A549 (cell line): Measurements from ENCODE around the gene DNAJC8.

ENCODE experiments used
- CEBPB ChIP-seq, 2 experiments: fragments of >200 bp in 1 of 2; sonication (Bioruptor Twin) in 1 of 2; formaldehyde crosslinking in 1 of 2; IDR thresholded peaks; 2 replicates each; pipeline ENCODE4 v1.6.1; 2012 to 2016
- CTCF ChIP-seq: fragments of >200 bp; sonication (Bioruptor Twin); formaldehyde crosslinking; IDR thresholded peaks from 3 replicates; pipeline ENCODE4 v1.5.1; 2016
- EP300 ChIP-seq, 2 experiments: fragments of >200 bp; sonication (Bioruptor Twin); formaldehyde crosslinking; IDR thresholded peaks; 2 replicates in 1 of 2; 3 replicates in 1 of 2; pipeline ENCODE4 v1.6.1; 2016 to 2017
- HDAC2 ChIP-seq: fragments of 200-600 bp; sonication (generic); IDR thresholded peaks from 2 replicates; pipeline ENCODE4 v1.6.1; 2016
- MAZ ChIP-seq: fragments of 150-350 bp; IDR thresholded peaks from 2 replicates; pipeline ENCODE4 v1.6.1; 2014; ENCODE audit warnings: antibody characterized with exemption, low read depth, low read length, borderline replicate concordance
- MYC ChIP-seq: IDR thresholded peaks from 2 replicates; pipeline ENCODE4 v1.6.1; 2012; ENCODE audit warnings: mild to moderate bottlenecking, inconsistent platforms, low read length, improper control_type of control experiment, borderline replicate concordance
- POLR2A ChIP-seq: IDR thresholded peaks from 2 replicates; pipeline ENCODE4 v1.6.1; 2012; ENCODE audit warnings: mild to moderate bottlenecking, low read length
- REST ChIP-seq: fragments of 200-600 bp; sonication (generic); IDR thresholded peaks from 2 replicates; pipeline ENCODE4 v1.6.1; 2016; ENCODE audit warnings: antibody characterized with exemption, mild to moderate bottlenecking, moderate library complexity
- ZFP36 ChIP-seq: fragments of 450-650 bp; IDR thresholded peaks from 2 replicates; pipeline ENCODE4 v1.6.1; 2014; ENCODE audit warnings: borderline replicate concordance; ENCODE audit not compliant: partially characterized antibody
- TF ChIP-seq, protein P1 (sequence below): IDR thresholded peaks from 2 replicates; pipeline ENCODE4 v1.6.1; 2012

- peak; percentile 39 to 40; a peak in 2 of 4 replicates for TF ChIP-seq CEBPB (IDR thresholded peaks at IDR 0.05)
- TF ChIP-seq MAZ = no peak
- no peak for TF ChIP-seq CTCF
- TF ChIP-seq ZFP36 = no peak
- TF ChIP-seq HDAC2 = no peak
- TF ChIP-seq REST = no peak
- TF ChIP-seq POLR2A = peak; percentile 68
- TF ChIP-seq MYC = no peak
- TF ChIP-seq, protein P1, sequence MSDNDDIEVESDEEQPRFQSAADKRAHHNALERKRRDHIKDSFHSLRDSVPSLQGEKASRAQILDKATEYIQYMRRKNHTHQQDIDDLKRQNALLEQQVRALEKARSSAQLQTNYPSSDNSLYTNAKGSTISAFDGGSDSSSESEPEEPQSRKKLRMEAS = no peak
- TF ChIP-seq EP300 (IDR thresholded peaks at IDR 0.05) = peak in 1 of 2 experiments; percentile 41; a peak in 1 of 5 replicates
Measured at GRCh38 chr1:28259252-28259933, 26.6 kb upstream of the DNAJC8 start, which contains the start of gene SESN2.
